Measurements from ENCODE around the gene CAPN13.

The CAPN13 gene

GRCh38 chr2:30781451-30781850, 25.8 kb downstream of the CAPN13 start:
- no peaks in the 10 kb centered on the region for H3K9me2 ChIP-seq (replicated peaks; ENCODE audit: insufficient read depth, low read length)
- no peak overlapping the region for H3K27ac ChIP-seq (ENCODE audit: low read length)
- H3K27me3 ChIP-seq (replicated peaks; ENCODE audit: insufficient read depth, low read length) = no peaks in the 10 kb centered on the region
- H2AFZ ChIP-seq (ENCODE audit: low read length) = no peak overlapping the region
- H3K4me1 ChIP-seq (ENCODE audit: low read length) = no peaks in the 10 kb centered on the region
- TF ChIP-seq CTCF (IDR thresholded peaks at IDR 0.05; ENCODE audit: low read length) (no peak), EZH2 (optimal IDR thresholded peaks at IDR 0.05; ENCODE audit: low read depth, low read length) (no peak)
- H3K4me2 ChIP-seq (ENCODE audit: low read depth, low read length) = no peak overlapping the region
- H3K79me2 ChIP-seq (ENCODE audit: low read length) = no peaks in the 10 kb centered on the region
- no peaks in the 10 kb centered on the region for H3K36me3 ChIP-seq (replicated peaks; ENCODE audit: insufficient read depth, low read length)
- H3K9me3 ChIP-seq (replicated peaks; ENCODE audit: insufficient read depth, low read length) = no peaks in the 10 kb centered on the region
- H3F3A ChIP-seq (ENCODE audit: insufficient read depth, low read length) = no peaks in the 10 kb centered on the region
- DNase-seq = no peak
- H3K4me3 ChIP-seq (ENCODE audit: low read length) = no peak overlapping the region
- no peak overlapping the region for H3K9ac ChIP-seq (ENCODE audit: low read length)
- H4K20me1 ChIP-seq (ENCODE audit: insufficient read depth, low read length) = no peaks in the 10 kb centered on the region

GRCh38 chr2:30780776-30781330, 26.4 kb downstream of the CAPN13 start:
- no peak for DNase-seq
- Histone ChIP-seq H2AFZ (ENCODE audit: low read length) (no peak overlapping the region), H3K27ac (ENCODE audit: low read length) (no peak overlapping the region), H4K20me1 (ENCODE audit: insufficient read depth, low read length) (no peaks in the 10 kb centered on the region), H3K79me2 (ENCODE audit: low read length) (no peaks in the 10 kb centered on the region), H3K4me1 (ENCODE audit: low read length) (no peaks in the 10 kb centered on the region), H3K27me3 (replicated peaks; ENCODE audit: insufficient read depth, low read length) (no peaks in the 10 kb centered on the region), H3K4me2 (ENCODE audit: low read depth, low read length) (no peak overlapping the region), H3K9ac (ENCODE audit: low read length) (no peak overlapping the region), H3F3A (ENCODE audit: insufficient read depth, low read length) (no peaks in the 10 kb centered on the region), H3K4me3 (ENCODE audit: low read length) (no peak overlapping the region), H3K36me3 (replicated peaks; ENCODE audit: insufficient read depth, low read length) (no peaks in the 10 kb centered on the region), H3K9me2 (replicated peaks; ENCODE audit: insufficient read depth, low read length) (no peaks in the 10 kb centered on the region), H3K9me3 (replicated peaks; ENCODE audit: insufficient read depth, low read length) (no peaks in the 10 kb centered on the region)
- TF ChIP-seq EZH2 (optimal IDR thresholded peaks at IDR 0.05; ENCODE audit: low read depth, low read length) = no peak
- TF ChIP-seq EZH2phosphoT487 (IDR thresholded peaks at IDR 0.05; ENCODE audit: low read length) = no peak
- TF ChIP-seq CTCF (IDR thresholded peaks at IDR 0.05; ENCODE audit: low read length) = no peak

- Histone ChIP-seq H3K4me2 (ENCODE audit: low read depth, low read length) (no peak overlapping the region), H4K20me1 (ENCODE audit: insufficient read depth, low read length) (no peaks in the 10 kb centered on the region), H3K9me2 (replicated peaks; ENCODE audit: insufficient read depth, low read length) (no peaks in the 10 kb centered on the region), H3K4me3 (ENCODE audit: low read length) (no peak overlapping the region), H3K9ac (ENCODE audit: low read length) (no peak overlapping the region), H3K9me3 (replicated peaks; ENCODE audit: insufficient read depth, low read length) (no peaks in the 10 kb centered on the region), H3K79me2 (ENCODE audit: low read length) (no peaks in the 10 kb centered on the region), H3K27ac (ENCODE audit: low read length) (no peak overlapping the region), H2AFZ (ENCODE audit: low read length) (no peak overlapping the region), H3K27me3 (replicated peaks; ENCODE audit: insufficient read depth, low read length) (no peaks in the 10 kb centered on the region), H3K4me1 (ENCODE audit: low read length) (no peaks in the 10 kb centered on the region), H3K36me3 (replicated peaks; ENCODE audit: insufficient read depth, low read length) (no peaks in the 10 kb centered on the region), H3F3A (ENCODE audit: insufficient read depth, low read length) (no peaks in the 10 kb centered on the region)
- TF ChIP-seq EZH2 (optimal IDR thresholded peaks at IDR 0.05; ENCODE audit: low read depth, low read length) (no peak), CTCF (IDR thresholded peaks at IDR 0.05; ENCODE audit: low read length) (no peak), EZH2phosphoT487 (IDR thresholded peaks at IDR 0.05; ENCODE audit: low read length) (no peak)
- no peak for DNase-seq
Observed at GRCh38 chr2:30778611-30779010, 28.6 kb downstream of the CAPN13 start.
